Measurements from ENCODE around the gene MYB.
"Not testable (repeated sequence)": the region's sequence is repeated elsewhere in the genome, so short reads cannot be mapped to it uniquely, and the experiment has no call there.

MYB gene

GRCh38 chr6:135224037-135224647 is 43.0 kb downstream of the MYB start:
- DNase-seq: no peak

GRCh38 chr6:135225911-135226310 is 44.8 kb downstream of the MYB start:
- DNase-seq: no peak

- no peak for DNase-seq
Observed at GRCh38 chr6:135226537-135226936, 45.4 kb downstream of the MYB start.

GRCh38 chr6:135227349-135227748 is 46.2 kb downstream of the MYB start:
- no peak for DNase-seq

GRCh38 chr6:135227758-135228157 is 46.6 kb downstream of the MYB start:
- DNase-seq: no peak

GRCh38 chr6:135228486-135228885 is 47.4 kb downstream of the MYB start:
- no peak for DNase-seq

- DNase-seq: no peak
Observed at GRCh38 chr6:135229996-135230395, 48.9 kb downstream of the MYB start.

- DNase-seq: no peak
Observed at GRCh38 chr6:135230711-135231468, 49.8 kb downstream of the MYB start.

GRCh38 chr6:135231469-135231844 is 50.3 kb downstream of the MYB start:
- DNase-seq: no peak

- DNase-seq: no peak
Observed at GRCh38 chr6:135233686-135234491, 52.8 kb downstream of the MYB start.

GRCh38 chr6:135234492-135234780 is 53.3 kb downstream of the MYB start:
- no peak for DNase-seq

- no peak for DNase-seq
Observed at GRCh38 chr6:135235716-135236115, 54.6 kb downstream of the MYB start.

- DNase-seq: no peak
Observed at GRCh38 chr6:135236319-135236718, 55.2 kb downstream of the MYB start.

GRCh38 chr6:135236732-135237131 is 55.6 kb downstream of the MYB start:
- DNase-seq: no peak

- no peak for DNase-seq
Observed at GRCh38 chr6:135240711-135241110, 59.6 kb downstream of the MYB start.

GRCh38 chr6:135243871-135244796 is 63.0 kb downstream of the MYB start:
- DNase-seq: no peak

- no peak for DNase-seq
Observed at GRCh38 chr6:135244805-135245204, 63.7 kb downstream of the MYB start.

- DNase-seq: not testable (repeated sequence)
Observed at GRCh38 chr6:135246412-135247012, 65.4 kb downstream of the MYB start.

GRCh38 chr6:135250234-135250633 is 69.1 kb downstream of the MYB start:
- no peak for DNase-seq

- no peak for DNase-seq
Observed at GRCh38 chr6:135250751-135251497, 69.8 kb downstream of the MYB start.

- no peak for DNase-seq
Observed at GRCh38 chr6:135251498-135252441, 70.7 kb downstream of the MYB start.
